ENCODE measurements around the gene PPIL3. TPM values are rescaled to one million over a fixed set of nuclear protein-coding genes. Genes with fewer than 3 reads are reported as not detected.
"Not testable (repeated sequence)": the region's sequence is repeated elsewhere in the genome, so short reads cannot be mapped to it uniquely, and the experiment has no call there.

Gene PPIL3
- total and polyA plus RNA-seq, 11 donors: 11.3 to 27.7 (median 20.8) TPM

DNA sequence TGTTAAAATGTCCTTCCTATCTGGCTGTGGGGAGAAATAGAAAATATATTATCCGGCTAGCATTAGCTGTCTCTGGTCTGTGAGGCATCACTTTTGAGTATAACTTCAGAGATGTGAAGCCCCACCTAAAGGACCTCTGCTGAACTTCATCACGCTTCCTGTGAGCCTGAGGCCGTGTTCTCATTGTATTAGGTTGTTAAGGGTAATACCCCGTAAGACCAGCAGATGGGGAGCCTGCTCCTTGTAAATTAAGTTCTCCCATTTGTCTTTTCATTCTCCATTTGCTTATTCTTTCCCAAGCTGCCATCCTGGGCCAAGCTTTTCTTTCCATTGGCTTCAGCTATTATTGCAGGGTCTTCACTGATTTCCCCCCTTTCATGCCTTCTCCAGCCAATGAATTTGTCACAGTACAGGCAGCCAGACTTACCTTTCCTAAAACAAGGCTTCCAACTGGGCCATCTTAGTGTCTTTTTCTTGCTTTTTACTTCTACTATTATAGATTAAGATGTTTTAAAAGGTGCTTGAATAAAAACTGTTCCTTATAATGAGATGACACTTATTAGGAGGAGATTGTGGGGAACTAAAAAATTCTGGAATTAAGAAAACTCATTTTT is 12.7 kb upstream of the PPIL3 start:
- Histone ChIP-seq H3K27ac (peak overlapping the region in 1 of 12 donors; percentile 9), H3K4me1 (peaks cover 0 to 21% (median 2%) of the 10 kb centered on the region in 12 donors), H3K9me3 (no peaks in the 10 kb centered on the region), H3K36me3 (peaks cover 0 to 87% (median 61%) of the 10 kb centered on the region in 9 donors), H3K4me3 (no peak overlapping the region), H3K27me3 (no peaks in the 10 kb centered on the region)
- intact Hi-C loops (cut with DNase I): loop anchor here in 8 of 10 donors (2.0 to 10.0 kb wide), 8 partner anchors 163 to 463 kb away; partner anchors contain the start of genes HYCC2 (in 2 of the 8) and NDUFB3 (in 2 of the 8)
- 4 to 6% (median 4%) methylated on average over 4 of the region's 4 CpGs for WGBS, 4 donors
- DNase-seq: peak in 3 of 5 donors; percentile 43 to 67 (median 56)
- peak; percentile 61 to 88 (median 84) for ATAC-seq
- TF ChIP-seq POLR2A (IDR thresholded peaks at IDR 0.05) (no peak), CTCF (IDR thresholded peaks at IDR 0.05) (peak; percentile 61 to 82 (median 76))

- peaks cover 0 to 18% (median 2%) of the 10 kb centered on the region in 12 donors for H3K4me1 ChIP-seq
- no peak overlapping the region for H3K4me3 ChIP-seq
- DNase-seq (no peak), ATAC-seq (no peak)
- TF ChIP-seq POLR2A (IDR thresholded peaks at IDR 0.05) (no peak), CTCF (IDR thresholded peaks at IDR 0.05) (no peak)
- no peaks in the 10 kb centered on the region for H3K27me3 ChIP-seq
- no peak overlapping the region for H3K27ac ChIP-seq
- H3K9me3 ChIP-seq: no peaks in the 10 kb centered on the region
- intact Hi-C loops (cut with DNase I): no loop called here
- H3K36me3 ChIP-seq: peaks cover 3 to 91% (median 78%) of the 10 kb centered on the region in 9 donors
Measured at GRCh38 chr2:200899482-200899881, 10.6 kb upstream of the PPIL3 start.

- intact Hi-C loops (cut with DNase I): loop anchor here in 2 of 10 donors (10.0 kb wide), 1 partner anchor 167 kb away; no protein-coding TSS in a partner anchor
- H3K4me1 ChIP-seq: peaks cover 0 to 11% (median 2%) of the 10 kb centered on the region in 12 donors
- 69 to 88% (median 79%) methylated on average over 2 of the region's 2 CpGs for WGBS, 4 donors
- H3K9me3 ChIP-seq, DNase-seq, H3K4me3 ChIP-seq, H3K27me3 ChIP-seq, ATAC-seq, H3K27ac ChIP-seq: not testable (repeated sequence)
- peaks cover 0 to 98% (median 86%) of the 10 kb centered on the region in 9 donors for H3K36me3 ChIP-seq
Measured at GRCh38 chr2:200881715-200882249, 7.1 kb downstream of the PPIL3 start.

DNA sequence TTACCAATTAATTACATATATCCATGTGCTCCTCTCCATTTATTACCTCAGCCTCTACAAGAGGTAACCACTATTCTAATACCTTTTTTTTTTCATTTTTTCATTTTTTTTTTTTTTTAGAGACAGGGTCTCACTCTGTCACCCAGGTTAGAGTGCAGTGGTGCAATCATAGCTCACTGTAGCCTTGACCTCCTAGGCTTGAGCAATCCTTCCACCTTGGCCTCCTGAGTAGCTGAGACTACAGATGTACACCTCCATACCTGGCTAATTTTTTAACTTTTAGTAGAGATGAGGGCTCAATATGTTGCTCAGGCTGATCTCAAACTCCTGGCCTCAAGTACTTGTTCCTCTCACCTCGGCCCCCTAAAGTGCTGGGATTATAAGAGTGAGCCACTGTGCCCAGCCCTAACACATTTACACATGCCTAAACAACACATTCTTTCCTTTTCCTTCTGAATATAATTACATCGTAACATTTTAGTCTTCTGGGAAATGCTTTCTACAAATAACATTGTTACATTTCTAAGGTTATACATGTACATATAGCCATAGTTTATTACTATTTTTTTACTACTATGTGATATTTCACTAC is 10.5 kb downstream of the PPIL3 start:
- DNase-seq (no peak), ATAC-seq (no peak)
- Histone ChIP-seq H3K9me3 (no peaks in the 10 kb centered on the region), H3K4me1 (peaks cover 0 to 13% (median 2%) of the 10 kb centered on the region in 12 donors), H3K27me3 (no peaks in the 10 kb centered on the region), H3K36me3 (peaks cover 0 to 98% (median 83%) of the 10 kb centered on the region in 9 donors), H3K27ac (peak overlapping the region in 2 of 12 donors; percentile 60 to 63), H3K4me3 (no peak overlapping the region)
- TF ChIP-seq CTCF (IDR thresholded peaks at IDR 0.05) (no peak), POLR2A (IDR thresholded peaks at IDR 0.05) (no peak)
- WGBS, 4 donors: 80 to 92% (median 84%) methylated on average over 2 of the region's 2 CpGs
- intact Hi-C loops (cut with DNase I): no loop called here

Measured in heart left ventricle (tissue), 16 donors.